HCT116 (cell line): Measurements from ENCODE around the gene TFB1M. TPM values are rescaled to one million over a fixed set of nuclear protein-coding genes. Genes with fewer than 3 reads are reported as not detected.

ENCODE experiments used
- ATAC-seq: fragments of 200-7000 bp; cut with Tn5 transposase; 2 replicates; pipeline ENCODE4 v1.9.1; 2020; ENCODE audit warnings: mild to moderate bottlenecking, moderate library complexity
- BruUV-seq: library from RNA; stranded (reverse); fragments of 400-500 nt; replicated peaks from 2 replicates; lab custom pipeline; 2021; lab: Mats Ljungman, UMichigan
- CTCF ChIA-PET: fragments of 300-600 bp; sonication (Branson Sonifier 250); formaldehyde crosslinking; loops from one replicate; lab custom pipeline; 2021; ENCODE audit warnings: antibody characterized with exemption; lab: Charles Lee
- POLR2A ChIA-PET: fragments of 300-600, 350-600 bp; sonication (Branson Sonifier 250); formaldehyde crosslinking; loops from one replicate; lab custom pipeline; 2021; ENCODE audit warnings: antibody characterized with exemption; lab: Charles Lee
- RAD21 ChIA-PET, 2 experiments: fragments of 300-600 bp; sonication (Branson Sonifier 250); formaldehyde crosslinking; loops; one replicate each; lab custom pipeline; 2023; ENCODE audit warnings: low total read pairs in 2 of 2; ENCODE audit not compliant: uncharacterized antibody in 2 of 2, unreplicated experiment in 2 of 2, low non-redundant PET in 1 of 2; lab: Charles Lee
- DNase-seq: peaks from one replicate; pipeline ENCODE4 v3.0.0-alpha.2; 2010; ENCODE audit warnings: low read depth, low spot score
- H2AFZ ChIP-seq: fragments of 200-600 bp; shearing (Covaris generic), sonication (generic); 2 replicates; pipeline ENCODE4 v1.6.1; 2017; ENCODE audit warnings: low read depth, mixed run types, mixed read lengths, antibody characterized with exemption, low read length; ENCODE audit not compliant: poor library complexity, severe bottlenecking
- H3K27ac ChIP-seq: 2 replicates; pipeline ENCODE4 v1.5.1; 2012; ENCODE audit warnings: low read depth, low read length
- H3K27me3 ChIP-seq: fragments of 200-600 bp; sonication (generic); 2 replicates; pipeline ENCODE4 v1.6.1; 2016; ENCODE audit warnings: mixed run types, low read length, mixed read lengths; ENCODE audit not compliant: insufficient read depth
- H3K36me3 ChIP-seq, 2 experiments: fragments of 200-500 bp in 1 of 2; fragments of 200-600 bp in 1 of 2; sonication (Bioruptor generic) in 1 of 2; sonication (generic) in 1 of 2; 2 replicates each; pipeline versions ENCODE4 v1.5.1 to v1.6.1; 2014 to 2016; ENCODE audit warnings: low read length in 2 of 2, inconsistent platforms in 1 of 2, mixed read lengths in 1 of 2, mixed run types in 1 of 2; ENCODE audit not compliant: insufficient read depth in 2 of 2, control insufficient read depth in 1 of 2
- H3K4me1 ChIP-seq, 2 experiments: fragments of 200-600 bp in 1 of 2; sonication (generic) in 1 of 2; 2 replicates each; pipeline versions ENCODE4 v1.5.1 to v1.6.1; 2012 to 2017; ENCODE audit warnings: low read length in 2 of 2, inconsistent platforms in 1 of 2, mild to moderate bottlenecking in 1 of 2, mixed read lengths in 1 of 2, mixed run types in 1 of 2, moderate library complexity in 1 of 2; ENCODE audit not compliant: insufficient read depth in 2 of 2, control insufficient read depth in 1 of 2
- H3K4me2 ChIP-seq: fragments of 200-600 bp; sonication (generic); 2 replicates; pipeline ENCODE4 v1.6.1; 2017; ENCODE audit warnings: mixed run types, low read length, mixed read lengths
- H3K4me3 ChIP-seq, 2 experiments: fragments of 200-600 bp in 1 of 2; sonication (generic) in 1 of 2; replicated peaks in 1 of 2; 2 replicates each; pipeline ENCODE4 v1.5.1; 2011 to 2016; ENCODE audit warnings: low read length in 2 of 2, control low read depth in 1 of 2, low read depth in 1 of 2, mild to moderate bottlenecking in 1 of 2, mixed read lengths in 1 of 2, mixed run types in 1 of 2
- H3K79me2 ChIP-seq: fragments of 200-600 bp; sonication (generic); 2 replicates; pipeline ENCODE4 v1.6.1; 2017; ENCODE audit warnings: mild to moderate bottlenecking, mixed run types, low read length, moderate library complexity, mixed read lengths; ENCODE audit not compliant: insufficient read depth
- H3K9ac ChIP-seq: fragments of 200-600 bp; sonication (generic); 2 replicates; pipeline ENCODE4 v1.6.1; 2016; ENCODE audit warnings: low read length, mixed read lengths
- H3K9me2 ChIP-seq: fragments of 200-600 bp; sonication (generic), shearing (Covaris generic); 2 replicates; pipeline ENCODE4 v1.6.1; 2017; ENCODE audit warnings: mixed run types, mild to moderate bottlenecking, moderate library complexity; ENCODE audit not compliant: insufficient read depth
- H3K9me3 ChIP-seq, 2 experiments: fragments of 200-500 bp in 1 of 2; fragments of 200-600 bp in 1 of 2; sonication (Bioruptor generic) in 1 of 2; sonication (generic) in 1 of 2; 2 replicates each; pipeline ENCODE4 v1.6.1; 2014 to 2017; ENCODE audit warnings: low read length in 2 of 2, mixed read lengths in 2 of 2, inconsistent platforms in 1 of 2, low read depth in 1 of 2, mild to moderate bottlenecking in 1 of 2, mixed run types in 1 of 2, moderate library complexity in 1 of 2; ENCODE audit not compliant: control insufficient read depth in 1 of 2, insufficient read depth in 1 of 2
- H4K20me1 ChIP-seq: fragments of 200-600 bp; sonication (generic), shearing (Covaris generic); 2 replicates; pipeline ENCODE4 v1.6.1; 2017; ENCODE audit warnings: mixed run types, mild to moderate bottlenecking, moderate library complexity; ENCODE audit not compliant: insufficient read depth
- CEBPB ChIP-seq: IDR thresholded peaks from 2 replicates; pipeline ENCODE4 v1.6.1; 2012; ENCODE audit warnings: low read depth
- EZH2 ChIP-seq: fragments of 200-600 bp; sonication (generic); IDR thresholded peaks from 2 replicates; pipeline ENCODE4 v1.6.1; 2017; ENCODE audit warnings: antibody characterized with exemption, mixed run types
- EZH2phosphoT487 ChIP-seq: fragments of 200-600 bp; IDR thresholded peaks from 2 replicates; pipeline ENCODE4 v1.6.1; 2018; ENCODE audit warnings: antibody characterized with exemption, borderline replicate concordance
- RAD21 ChIP-seq: IDR thresholded peaks from 2 replicates; pipeline ENCODE4 v1.6.1; 2012; ENCODE audit warnings: low read depth, mild to moderate bottlenecking
- SIN3A ChIP-seq: IDR thresholded peaks from 2 replicates; pipeline ENCODE4 v1.6.1; 2012; ENCODE audit warnings: low read depth
- SP1 ChIP-seq: IDR thresholded peaks from 2 replicates; pipeline ENCODE4 v1.6.1; 2012; ENCODE audit warnings: low read depth
- TCF7L2 ChIP-seq: IDR thresholded peaks from 2 replicates; pipeline ENCODE4 v1.7.0; 2011; ENCODE audit warnings: borderline replicate concordance, inconsistent platforms; ENCODE audit not compliant: insufficient read depth, insufficient read length; ENCODE audit errors: extremely low read depth
- YY1 ChIP-seq: IDR thresholded peaks from 2 replicates; pipeline ENCODE4 v1.6.1; 2011; ENCODE audit warnings: low read length, low read depth, moderate library complexity, mild to moderate bottlenecking; ENCODE audit not compliant: insufficient replicate concordance; ENCODE audit errors: extremely low read depth
- intact Hi-C: fragments of 100-400 bp; cut with micrococcal nuclease; formaldehyde crosslinking; loops from 2 replicates; pipeline ENCODE4 v1.10.0; 2022
- total RNA-seq: library from RNA; stranded (reverse); gene quantifications from one replicate; pipeline ENCODE4 v1.2.1, GENCODE V29; 2021; ENCODE audit not compliant: unreplicated experiment
- TF ChIP-seq, protein P1 (sequence below): IDR thresholded peaks from 2 replicates; pipeline ENCODE4 v1.6.1; 2012; ENCODE audit warnings: low read depth

TFB1M gene
- total RNA-seq, 1 experiment from 2014 or later, result 43.8 TPM

DNA sequence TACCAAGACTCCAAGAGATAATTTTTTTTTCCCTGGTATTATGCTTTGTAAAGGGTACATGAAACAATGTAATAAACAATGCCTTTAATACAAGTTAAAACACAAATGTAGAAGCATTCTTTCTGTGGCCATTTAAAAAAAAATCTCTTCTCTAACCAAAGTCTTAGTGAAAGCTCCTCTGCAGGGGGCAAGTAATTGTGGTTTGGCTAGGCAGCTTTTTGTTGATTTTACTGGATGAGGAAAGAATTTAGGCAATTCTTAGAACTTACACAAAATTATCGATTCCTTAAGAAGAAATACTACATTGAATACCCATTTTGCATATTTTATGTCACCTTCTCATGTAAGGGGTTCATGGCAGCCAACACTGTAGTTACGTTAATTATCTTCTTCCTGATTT is 12.4 kb downstream of the TFB1M start:
- H3K4me3 ChIP-seq, result no peak overlapping the region
- DNase-seq (no peak), ATAC-seq (no peak)
- POLR2A ChIA-PET, result no interaction called here
- H4K20me1 ChIP-seq, result 0 out of 2 replicates have a peak, but pooled peaks cover 3% of the 10 kb centered on the region
- H2AFZ ChIP-seq, result no peak overlapping the region
- no peaks in the 10 kb centered on the region for H3K9me2 ChIP-seq
- intact Hi-C loops, result no loop called here
- H3K36me3 ChIP-seq, result peaks cover 12 to 22% of the 10 kb centered on the region in 2 experiments
- CTCF ChIA-PET, result no interaction called here
- peaks cover 21% of the 10 kb centered on the region for H3K79me2 ChIP-seq
- TF ChIP-seq TCF7L2 (no peak), SP1 (no peak), CEBPB (no peak), EZH2phosphoT487 (no peak), EZH2 (no peak), SIN3A (no peak), YY1 (no peak), RAD21 (no peak)
- TF ChIP-seq, protein P1, sequence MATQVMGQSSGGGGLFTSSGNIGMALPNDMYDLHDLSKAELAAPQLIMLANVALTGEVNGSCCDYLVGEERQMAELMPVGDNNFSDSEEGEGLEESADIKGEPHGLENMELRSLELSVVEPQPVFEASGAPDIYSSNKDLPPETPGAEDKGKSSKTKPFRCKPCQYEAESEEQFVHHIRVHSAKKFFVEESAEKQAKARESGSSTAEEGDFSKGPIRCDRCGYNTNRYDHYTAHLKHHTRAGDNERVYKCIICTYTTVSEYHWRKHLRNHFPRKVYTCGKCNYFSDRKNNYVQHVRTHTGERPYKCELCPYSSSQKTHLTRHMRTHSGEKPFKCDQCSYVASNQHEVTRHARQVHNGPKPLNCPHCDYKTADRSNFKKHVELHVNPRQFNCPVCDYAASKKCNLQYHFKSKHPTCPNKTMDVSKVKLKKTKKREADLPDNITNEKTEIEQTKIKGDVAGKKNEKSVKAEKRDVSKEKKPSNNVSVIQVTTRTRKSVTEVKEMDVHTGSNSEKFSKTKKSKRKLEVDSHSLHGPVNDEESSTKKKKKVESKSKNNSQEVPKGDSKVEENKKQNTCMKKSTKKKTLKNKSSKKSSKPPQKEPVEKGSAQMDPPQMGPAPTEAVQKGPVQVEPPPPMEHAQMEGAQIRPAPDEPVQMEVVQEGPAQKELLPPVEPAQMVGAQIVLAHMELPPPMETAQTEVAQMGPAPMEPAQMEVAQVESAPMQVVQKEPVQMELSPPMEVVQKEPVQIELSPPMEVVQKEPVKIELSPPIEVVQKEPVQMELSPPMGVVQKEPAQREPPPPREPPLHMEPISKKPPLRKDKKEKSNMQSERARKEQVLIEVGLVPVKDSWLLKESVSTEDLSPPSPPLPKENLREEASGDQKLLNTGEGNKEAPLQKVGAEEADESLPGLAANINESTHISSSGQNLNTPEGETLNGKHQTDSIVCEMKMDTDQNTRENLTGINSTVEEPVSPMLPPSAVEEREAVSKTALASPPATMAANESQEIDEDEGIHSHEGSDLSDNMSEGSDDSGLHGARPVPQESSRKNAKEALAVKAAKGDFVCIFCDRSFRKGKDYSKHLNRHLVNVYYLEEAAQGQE, result no peak
- no peaks in the 10 kb centered on the region for H3K27me3 ChIP-seq
- BruUV-seq, result no TSS peak
- no peak overlapping the region for H3K9ac ChIP-seq
- RAD21 ChIA-PET, result no interaction called here
- H3K9me3 ChIP-seq, result no peaks in the 10 kb centered on the region
- no peaks in the 10 kb centered on the region for H3K4me1 ChIP-seq
- H3K27ac ChIP-seq, result no peak overlapping the region
- H3K4me2 ChIP-seq, result no peak overlapping the region
